COLO829 (cell line): Measurements from ENCODE around the gene TMEM240.
"Not testable (repeated sequence)": the region's sequence is repeated elsewhere in the genome, so short reads cannot be mapped to it uniquely, and the experiment has no call there.

Source experiments
- DNase-seq: peaks from one replicate; pipeline ENCODE4 v3.0.0; 2012; ENCODE audit warnings: low spot score

Gene TMEM240

GRCh38 chr1:1557688-1558087 lies 17.3 kb upstream of the TMEM240 start:
- DNase-seq, result not testable (repeated sequence)

- not testable (repeated sequence) for DNase-seq
Measured at GRCh38 chr1:1556961-1557360, 16.5 kb upstream of the TMEM240 start.

- no peak for DNase-seq
Measured at GRCh38 chr1:1556505-1556904, 16.1 kb upstream of the TMEM240 start.

DNA sequence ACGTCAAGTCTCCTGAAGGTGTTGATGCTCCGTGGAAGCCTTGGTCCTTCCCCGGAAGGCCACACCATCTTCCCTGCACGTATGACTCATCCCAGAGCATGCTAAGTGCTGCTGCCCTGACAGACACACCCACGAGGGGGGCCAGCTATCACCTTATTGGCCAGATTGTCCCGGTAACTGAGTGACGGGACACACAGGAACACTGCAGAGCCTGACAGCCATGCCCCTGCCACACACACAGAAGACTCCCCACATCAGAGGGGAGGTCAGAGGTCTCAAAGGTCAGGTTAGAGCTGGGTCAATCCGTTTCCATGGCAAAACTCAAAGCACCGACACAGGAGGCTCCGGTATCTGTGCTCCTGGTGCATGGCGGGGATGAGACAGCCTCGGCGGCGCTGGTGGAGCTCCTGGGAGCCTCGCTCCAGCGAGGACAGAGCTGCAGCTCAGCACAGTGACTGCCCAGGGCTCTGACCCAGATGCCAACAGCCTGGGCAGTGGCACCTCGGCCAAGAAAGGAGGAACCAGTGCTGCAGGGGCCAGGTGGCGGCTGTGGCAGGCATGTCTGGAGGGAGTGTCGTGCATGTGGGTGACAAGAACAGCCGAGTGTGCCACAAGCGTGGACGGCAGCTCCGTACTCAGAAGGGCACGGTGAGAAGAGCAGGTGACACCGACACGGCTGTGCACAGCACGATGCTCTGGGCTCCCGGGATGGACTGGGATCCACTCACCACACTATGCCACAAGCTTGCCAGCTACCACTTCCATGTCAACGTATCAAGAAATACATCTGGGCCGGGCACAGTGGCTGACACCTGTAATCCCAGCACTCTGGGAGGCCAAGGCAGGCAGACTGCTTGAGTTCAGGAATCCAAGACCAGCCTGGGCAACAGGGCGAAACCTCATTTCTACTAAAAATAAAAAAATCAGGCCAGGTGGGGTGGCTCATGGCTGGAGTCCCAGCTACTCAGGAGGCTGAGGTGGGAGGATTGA lies 14.8 kb upstream of the TMEM240 start:
- DNase-seq, result no peak

DNA sequence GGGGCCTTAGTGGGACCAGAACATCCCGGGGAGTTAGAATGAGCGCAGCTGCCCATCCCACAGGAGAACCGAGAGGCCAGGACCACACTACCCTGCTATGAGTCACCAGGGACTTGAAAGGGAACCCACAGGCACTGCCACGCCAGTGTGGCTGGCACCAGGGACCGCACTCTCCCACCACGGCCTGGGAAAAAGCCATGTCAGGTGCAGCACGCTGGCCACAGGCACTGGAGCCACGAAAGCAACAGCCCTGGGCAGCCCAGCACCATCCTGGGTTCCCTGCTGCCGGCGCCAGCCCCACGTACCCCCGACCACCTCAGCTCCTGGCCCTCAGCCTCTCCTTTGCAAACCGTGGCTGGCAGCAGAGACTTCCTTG lies 14.1 kb upstream of the TMEM240 start:
- no peak for DNase-seq

DNA sequence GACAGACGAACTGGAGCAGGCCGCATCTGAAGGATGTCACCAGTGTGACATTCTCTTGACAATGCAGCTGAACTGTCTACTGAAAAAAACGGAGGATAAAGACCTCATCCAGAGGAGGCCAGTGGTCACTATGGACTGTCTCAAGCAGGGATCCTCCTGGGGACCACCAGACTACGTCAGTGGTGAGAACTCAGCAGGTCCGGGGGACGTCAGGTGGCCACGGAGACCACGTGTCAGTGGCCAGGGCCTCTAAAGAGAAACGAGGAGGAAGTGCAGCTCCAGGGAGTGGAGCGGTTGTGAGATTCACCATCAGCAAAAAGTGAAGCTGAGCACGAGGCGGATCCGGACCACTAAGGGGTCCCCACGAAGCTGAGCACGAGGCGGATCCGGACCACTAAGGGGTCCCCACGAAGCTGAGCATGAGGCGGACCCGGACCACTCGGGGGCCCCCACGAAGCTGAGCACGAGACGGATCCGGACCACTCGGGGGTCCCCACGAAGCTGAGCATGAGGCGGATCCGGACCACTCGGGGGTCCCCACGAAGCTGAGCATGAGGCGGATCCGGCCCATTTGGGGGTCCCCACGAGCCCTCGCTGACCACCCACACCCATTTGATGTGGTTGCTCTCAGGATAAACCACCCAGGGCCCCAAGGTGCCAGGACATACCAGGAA lies 13.5 kb upstream of the TMEM240 start:
- no peak for DNase-seq

DNA sequence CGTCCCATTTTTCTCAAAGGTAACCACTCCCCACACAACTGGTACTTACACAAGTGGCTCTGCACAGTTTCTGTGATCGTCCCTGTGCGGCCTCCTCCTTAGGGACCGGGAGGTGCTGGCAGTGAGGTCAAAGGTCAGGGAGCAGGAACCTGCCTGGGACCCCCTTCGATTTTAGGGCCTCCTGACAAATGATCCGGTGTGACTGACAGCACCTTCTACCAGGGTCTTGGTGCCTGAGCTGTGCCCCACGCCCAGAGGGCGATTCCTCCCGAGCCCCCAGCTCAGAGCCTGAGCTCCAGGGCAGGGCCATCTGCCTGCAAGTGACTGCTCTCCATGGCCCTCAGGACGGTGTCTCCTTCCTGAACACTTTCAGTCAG lies 11.8 kb upstream of the TMEM240 start:
- DNase-seq, result no peak

DNA sequence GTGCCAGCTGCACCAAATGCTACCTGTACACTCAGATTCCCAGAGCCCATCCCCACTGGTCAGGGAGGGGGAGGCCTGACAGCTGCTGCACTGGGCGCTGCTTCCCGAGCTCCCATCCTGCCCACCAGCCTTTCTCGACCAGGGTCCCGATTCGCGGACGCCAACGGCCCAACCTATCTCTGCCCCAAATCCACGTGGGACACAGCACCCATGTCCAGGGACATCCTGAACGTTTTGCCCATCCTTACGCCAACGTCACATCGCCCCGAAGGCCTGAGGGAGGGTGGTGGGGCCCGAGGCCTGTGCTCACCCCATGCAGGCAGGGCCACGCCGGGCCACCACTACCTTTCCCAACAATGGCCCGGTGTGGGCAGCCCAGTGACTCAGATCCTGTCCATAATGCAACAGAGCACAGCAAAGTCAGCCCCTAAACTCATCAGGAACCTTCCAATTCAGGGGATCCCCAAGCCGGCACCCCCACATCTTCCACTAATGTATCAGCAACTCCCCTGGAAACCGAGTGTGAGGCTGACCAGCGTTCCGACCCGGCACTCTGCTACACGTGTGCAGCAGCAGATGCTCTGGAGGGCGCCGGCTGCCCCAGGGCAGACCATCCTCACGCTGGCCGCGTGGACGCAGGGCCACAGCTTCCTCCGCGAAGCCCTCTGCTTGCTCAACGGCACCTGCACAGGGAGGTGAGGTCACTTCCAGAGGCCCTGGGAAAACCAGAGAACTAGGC lies 11.3 kb upstream of the TMEM240 start:
- DNase-seq, result no peak

DNA sequence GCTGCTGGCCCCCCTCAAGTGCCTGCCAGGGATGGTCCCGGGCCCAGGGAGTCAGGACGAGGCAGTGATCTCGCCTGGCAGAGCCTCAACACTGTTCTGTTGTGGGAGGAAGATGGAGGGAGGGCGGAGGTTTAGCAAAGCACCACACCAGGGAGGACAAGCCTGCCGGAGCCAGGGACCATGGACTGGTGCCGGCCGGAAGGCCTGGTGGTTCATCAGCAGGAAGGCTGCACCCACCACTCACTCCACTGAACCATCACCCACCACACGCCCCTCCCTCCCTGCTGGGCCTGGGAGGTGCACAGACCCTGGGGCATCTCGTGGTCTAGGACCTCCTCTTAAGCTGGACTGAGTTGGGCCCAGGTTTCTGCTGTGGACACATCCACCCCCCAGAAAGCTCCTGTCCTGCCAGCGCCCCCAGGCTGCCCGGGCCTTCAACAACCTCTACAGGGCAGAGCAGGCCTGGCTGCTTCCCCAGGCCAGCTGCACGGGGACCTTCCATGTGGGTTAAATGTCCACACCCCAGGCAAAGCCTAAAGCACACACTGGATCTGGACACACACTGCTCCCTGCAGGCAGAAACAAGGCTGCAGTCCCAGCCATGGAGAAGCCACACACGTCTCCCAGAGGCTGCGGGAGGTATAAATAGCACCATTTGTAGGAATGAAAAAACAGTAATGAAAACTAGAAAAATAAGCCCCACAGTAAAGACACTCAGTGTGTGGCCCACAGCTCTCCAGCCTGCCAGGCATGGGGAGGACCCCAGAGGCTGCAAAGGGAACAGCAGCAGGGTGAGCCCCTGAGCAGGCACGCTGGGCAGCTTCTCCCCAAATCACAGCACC lies 10.4 kb upstream of the TMEM240 start:
- no peak for DNase-seq

GRCh38 chr1:1550087-1550486 lies 9.7 kb upstream of the TMEM240 start:
- DNase-seq, result no peak

DNA sequence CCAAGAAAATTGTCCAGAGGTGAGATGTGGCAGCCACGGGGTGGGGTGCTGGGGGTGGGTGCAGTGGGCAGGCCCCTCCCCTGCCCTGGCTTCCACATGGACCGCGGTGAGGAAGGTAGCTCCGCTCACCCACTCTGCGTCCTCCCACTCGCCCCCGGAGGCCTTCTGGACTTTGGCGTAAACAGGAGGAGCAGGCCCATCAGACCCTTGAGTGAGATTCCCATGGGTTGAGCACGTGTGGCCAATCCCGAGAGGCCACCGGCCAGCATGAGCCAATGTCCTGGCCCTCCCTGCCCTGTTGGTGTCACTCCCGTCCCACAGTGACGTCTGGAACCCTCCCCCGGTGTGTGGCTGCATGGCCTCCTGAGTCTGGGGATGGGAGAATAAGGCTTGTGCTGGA lies 8.2 kb upstream of the TMEM240 start:
- DNase-seq, result no peak

DNA sequence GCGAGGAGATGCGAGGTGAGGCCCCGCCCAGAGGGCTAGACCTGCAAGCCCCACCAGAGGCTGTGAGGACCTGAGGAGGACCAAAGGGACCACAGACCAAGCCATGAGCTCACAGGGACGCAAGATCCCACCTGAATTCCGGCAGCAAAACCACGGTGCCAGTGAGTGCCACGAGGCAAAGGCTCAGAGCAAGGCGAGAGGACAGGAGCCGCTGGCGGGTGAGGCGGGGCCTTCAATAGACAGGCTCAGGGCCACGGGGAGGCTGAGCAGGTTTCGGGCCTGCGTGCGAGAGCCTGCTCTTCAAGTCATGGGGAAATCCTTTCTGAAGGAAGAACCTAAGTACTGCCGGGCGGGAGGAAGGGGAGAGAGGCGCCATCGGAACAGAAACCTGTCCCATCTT lies 7.1 kb upstream of the TMEM240 start:
- DNase-seq, result no peak

GRCh38 chr1:1547011-1547410 lies 6.6 kb upstream of the TMEM240 start:
- no peak for DNase-seq

GRCh38 chr1:1545946-1546737 lies 5.7 kb upstream of the TMEM240 start:
- DNase-seq, result no peak

GRCh38 chr1:1544544-1544943 lies 4.1 kb upstream of the TMEM240 start:
- no peak for DNase-seq

DNA sequence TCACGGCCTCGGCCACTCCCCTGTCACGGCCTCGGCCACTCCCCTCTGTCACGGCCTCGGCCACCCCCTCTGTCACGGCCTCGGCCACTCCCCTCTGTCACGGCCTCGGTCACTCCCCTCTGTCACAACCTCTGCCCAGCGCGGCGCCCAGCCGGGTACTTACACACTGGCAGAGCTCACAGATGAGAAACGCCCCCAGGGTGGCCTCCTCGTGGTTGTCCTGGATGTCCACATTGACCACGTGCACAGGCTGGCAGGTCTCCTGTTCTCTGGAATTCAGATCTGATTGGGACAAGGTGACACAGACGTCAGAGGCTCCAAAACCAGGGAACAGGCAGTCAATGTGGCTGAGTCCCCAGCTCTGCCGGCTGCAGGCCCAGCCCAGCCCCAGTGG lies 3.3 kb upstream of the TMEM240 start:
- DNase-seq, result no peak

GRCh38 chr1:1542766-1543705 lies 2.6 kb upstream of the TMEM240 start:
- DNase-seq, result no peak

- no peak for DNase-seq
Measured at GRCh38 chr1:1541956-1542765, 1.7 kb upstream of the TMEM240 start.
